Gastrocnemius medialis (tissue), 4 donors: ENCODE measurements around the gene TBC1D10A.

ENCODE experiments used
- POLR2A ChIP-seq, 2 donors: fragments of 450-650 bp; IDR thresholded peaks; one replicate each; pipeline ENCODE4 v1.6.1; 2017; ENCODE audit warnings: antibody characterized with exemption in 2 of 2, mild to moderate bottlenecking in 2 of 2, moderate library complexity in 2 of 2
- TF ChIP-seq, protein P1 (sequence below), 5 experiments: fragments of 450-650 bp in 3 of 5; fragments of 200-600 bp in 2 of 5; sonication (generic) in 2 of 5; IDR thresholded peaks in 4 of 5; conservative IDR thresholded peaks in 1 of 5; 1 replicate in 4 of 5; 2 replicates in 1 of 5; pipeline ENCODE4 v1.5.1; 2016 to 2019; ENCODE audit warnings: antibody characterized with exemption in 5 of 5, mild to moderate bottlenecking in 3 of 5, moderate library complexity in 3 of 5

DNA sequence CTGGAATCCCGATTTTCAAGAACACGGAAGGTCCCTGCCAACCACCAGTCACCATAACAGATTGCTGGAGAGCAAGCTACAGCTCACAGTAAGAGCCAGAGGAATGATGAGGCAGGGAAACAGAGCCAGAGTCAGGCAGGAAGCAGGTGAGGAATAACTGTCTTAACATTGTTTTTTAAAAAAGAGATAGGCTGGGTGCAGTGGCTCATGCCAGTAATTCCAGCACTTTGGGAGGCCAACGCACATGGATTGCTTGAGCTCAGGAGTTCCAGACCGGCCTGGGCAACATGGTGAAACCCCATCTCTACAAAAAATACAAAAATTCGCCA is 24.0 kb downstream of the TBC1D10A start:
- TF ChIP-seq, protein P1, sequence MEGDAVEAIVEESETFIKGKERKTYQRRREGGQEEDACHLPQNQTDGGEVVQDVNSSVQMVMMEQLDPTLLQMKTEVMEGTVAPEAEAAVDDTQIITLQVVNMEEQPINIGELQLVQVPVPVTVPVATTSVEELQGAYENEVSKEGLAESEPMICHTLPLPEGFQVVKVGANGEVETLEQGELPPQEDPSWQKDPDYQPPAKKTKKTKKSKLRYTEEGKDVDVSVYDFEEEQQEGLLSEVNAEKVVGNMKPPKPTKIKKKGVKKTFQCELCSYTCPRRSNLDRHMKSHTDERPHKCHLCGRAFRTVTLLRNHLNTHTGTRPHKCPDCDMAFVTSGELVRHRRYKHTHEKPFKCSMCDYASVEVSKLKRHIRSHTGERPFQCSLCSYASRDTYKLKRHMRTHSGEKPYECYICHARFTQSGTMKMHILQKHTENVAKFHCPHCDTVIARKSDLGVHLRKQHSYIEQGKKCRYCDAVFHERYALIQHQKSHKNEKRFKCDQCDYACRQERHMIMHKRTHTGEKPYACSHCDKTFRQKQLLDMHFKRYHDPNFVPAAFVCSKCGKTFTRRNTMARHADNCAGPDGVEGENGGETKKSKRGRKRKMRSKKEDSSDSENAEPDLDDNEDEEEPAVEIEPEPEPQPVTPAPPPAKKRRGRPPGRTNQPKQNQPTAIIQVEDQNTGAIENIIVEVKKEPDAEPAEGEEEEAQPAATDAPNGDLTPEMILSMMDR (IDR thresholded peaks at IDR 0.05 in 4 of 5, conservative IDR thresholded peaks at IDR 0.05 in 1 of 5), result no peak
- TF ChIP-seq POLR2A (IDR thresholded peaks at IDR 0.05), result no peak
